ENCODE results near the gene BBX.
A peak's percentile ranks its signal among the peaks of the same experiment; 100 is the strongest.

BBX gene

DNA sequence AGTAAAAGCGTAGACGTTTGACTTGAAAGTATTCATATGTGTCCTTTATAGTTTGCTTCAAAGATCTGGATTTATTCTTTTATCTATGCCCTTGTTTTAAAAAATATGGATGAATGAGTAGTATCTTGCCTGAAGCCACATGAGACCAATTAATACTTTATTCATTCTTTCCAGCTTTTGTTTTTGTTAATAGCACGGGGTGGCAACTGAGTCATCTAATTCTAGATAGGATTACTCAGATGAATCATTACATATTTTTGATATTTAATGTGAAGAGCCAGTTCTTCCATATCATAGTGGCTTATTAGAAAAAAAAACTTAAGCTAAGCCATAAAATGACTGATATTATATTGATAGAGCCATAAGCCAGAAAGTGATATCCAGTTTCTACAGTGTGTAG is 121.9 kb downstream of the BBX start:
- peak; percentile 60 for DNase-seq (ENCODE audit: low read depth)
- H3K4me3 ChIP-seq (ENCODE audit: low read length), result no peak overlapping the region

DNA sequence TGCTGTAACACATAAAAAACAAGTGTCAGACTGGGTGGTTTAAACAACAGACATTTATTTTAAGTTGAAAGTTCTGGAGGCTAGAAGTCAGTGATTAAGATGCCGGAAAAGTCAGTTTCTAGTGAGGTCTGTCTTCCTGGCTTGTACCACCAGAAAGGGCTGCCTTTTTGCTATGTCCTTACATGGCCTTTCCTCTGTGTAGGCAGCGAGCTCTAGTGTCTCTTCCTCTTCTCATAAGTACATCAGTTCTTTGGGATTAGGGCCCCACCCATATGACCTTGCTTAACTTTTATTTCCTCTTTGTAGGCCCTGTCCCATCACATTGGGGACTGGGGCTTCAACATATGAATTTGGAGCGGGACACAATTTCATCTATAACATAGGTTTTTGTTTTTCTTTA is 128.0 kb downstream of the BBX start:
- DNase-seq (ENCODE audit: low read depth), result no peak
- no peak overlapping the region for H3K4me3 ChIP-seq (ENCODE audit: low read length)

More for the DNA sequence above, 121.9 kb downstream of the BBX start:
- TF ChIP-seq, protein P1, sequence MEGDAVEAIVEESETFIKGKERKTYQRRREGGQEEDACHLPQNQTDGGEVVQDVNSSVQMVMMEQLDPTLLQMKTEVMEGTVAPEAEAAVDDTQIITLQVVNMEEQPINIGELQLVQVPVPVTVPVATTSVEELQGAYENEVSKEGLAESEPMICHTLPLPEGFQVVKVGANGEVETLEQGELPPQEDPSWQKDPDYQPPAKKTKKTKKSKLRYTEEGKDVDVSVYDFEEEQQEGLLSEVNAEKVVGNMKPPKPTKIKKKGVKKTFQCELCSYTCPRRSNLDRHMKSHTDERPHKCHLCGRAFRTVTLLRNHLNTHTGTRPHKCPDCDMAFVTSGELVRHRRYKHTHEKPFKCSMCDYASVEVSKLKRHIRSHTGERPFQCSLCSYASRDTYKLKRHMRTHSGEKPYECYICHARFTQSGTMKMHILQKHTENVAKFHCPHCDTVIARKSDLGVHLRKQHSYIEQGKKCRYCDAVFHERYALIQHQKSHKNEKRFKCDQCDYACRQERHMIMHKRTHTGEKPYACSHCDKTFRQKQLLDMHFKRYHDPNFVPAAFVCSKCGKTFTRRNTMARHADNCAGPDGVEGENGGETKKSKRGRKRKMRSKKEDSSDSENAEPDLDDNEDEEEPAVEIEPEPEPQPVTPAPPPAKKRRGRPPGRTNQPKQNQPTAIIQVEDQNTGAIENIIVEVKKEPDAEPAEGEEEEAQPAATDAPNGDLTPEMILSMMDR (conservative IDR thresholded peaks at IDR 0.05; ENCODE audit: low read depth, low read length), result no peak

DNA sequence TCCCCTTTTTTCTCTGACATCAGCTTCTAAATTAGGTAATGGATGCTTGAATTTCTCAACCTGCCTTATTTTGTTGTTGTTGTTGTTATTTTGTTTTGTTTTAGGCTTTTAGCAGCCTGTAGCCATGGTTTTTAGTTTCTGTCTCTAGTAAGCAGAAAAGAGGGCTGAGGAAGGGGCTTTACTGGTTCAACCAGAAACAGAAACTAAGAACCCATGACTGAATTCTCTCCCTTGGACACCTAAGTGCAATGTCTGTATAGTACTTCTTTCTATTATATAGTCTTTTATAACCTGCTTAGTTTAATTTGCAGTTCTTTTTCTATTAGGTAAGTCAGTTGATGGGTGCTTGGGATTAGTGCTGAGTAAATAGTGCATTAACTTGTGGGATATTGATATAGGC is 129.0 kb downstream of the BBX start:
- H3K4me3 ChIP-seq (ENCODE audit: low read length), result no peak overlapping the region
- no peak for DNase-seq (ENCODE audit: low read depth)
- TF ChIP-seq, protein P1 (conservative IDR thresholded peaks at IDR 0.05; ENCODE audit: low read depth, low read length), result no peak

More for the DNA sequence above, 128.0 kb downstream of the BBX start:
- TF ChIP-seq, protein P1 (conservative IDR thresholded peaks at IDR 0.05; ENCODE audit: low read depth, low read length), result no peak

DNA sequence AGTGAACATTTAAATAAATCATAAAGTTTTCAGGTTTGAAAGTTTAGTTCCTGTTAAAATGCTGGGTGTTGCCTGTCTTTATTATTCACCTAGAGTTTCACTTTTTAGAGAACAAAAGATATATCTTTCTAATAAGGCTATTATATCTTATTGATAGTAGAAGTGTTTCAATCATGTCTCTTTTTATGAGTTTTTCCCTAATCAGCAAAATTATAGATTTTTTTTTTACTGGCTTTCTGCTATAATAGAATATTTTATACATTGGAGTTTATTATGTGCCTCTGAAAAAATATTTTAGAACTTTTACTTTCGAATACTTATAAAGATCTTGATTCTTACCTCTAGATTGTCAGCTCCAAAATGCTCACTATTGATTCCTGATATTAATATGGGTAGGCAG is 131.5 kb downstream of the BBX start:
- H3K4me3 ChIP-seq (ENCODE audit: low read length), result no peak overlapping the region
- TF ChIP-seq, protein P1 (conservative IDR thresholded peaks at IDR 0.05; ENCODE audit: low read depth, low read length), result no peak
- DNase-seq (ENCODE audit: low read depth), result no peak

DNA sequence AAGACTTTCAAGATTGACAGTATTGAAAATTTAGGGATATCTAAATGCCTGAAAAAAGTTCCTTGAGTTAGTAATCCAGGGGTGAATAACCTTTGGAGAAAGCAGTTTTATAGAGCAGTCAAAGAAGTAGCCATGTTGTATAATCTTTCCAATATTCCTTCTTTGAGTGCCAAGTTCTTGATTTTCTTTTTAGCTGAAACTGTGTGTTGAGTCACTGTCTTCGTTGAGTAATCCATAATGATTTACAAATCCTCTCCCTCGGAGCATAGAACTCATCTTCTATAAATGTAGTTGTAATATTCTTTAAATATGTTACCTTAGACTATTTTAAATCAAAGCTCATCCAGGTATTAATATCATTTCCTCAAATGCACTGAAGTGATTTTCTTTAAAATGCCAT is 135.2 kb downstream of the BBX start:
- TF ChIP-seq, protein P1 (conservative IDR thresholded peaks at IDR 0.05; ENCODE audit: low read depth, low read length), result no peak
- H3K4me3 ChIP-seq (ENCODE audit: low read length), result no peak overlapping the region
- DNase-seq (ENCODE audit: low read depth), result no peak

- DNase-seq (ENCODE audit: low read depth), result no peak
- no peak overlapping the region for H3K4me3 ChIP-seq (ENCODE audit: low read length)
- TF ChIP-seq, protein P1 (conservative IDR thresholded peaks at IDR 0.05; ENCODE audit: low read depth, low read length), result peak; percentile 63
Measured at GRCh38 chr3:107660306-107660976, 137.7 kb downstream of the BBX start.

DNA sequence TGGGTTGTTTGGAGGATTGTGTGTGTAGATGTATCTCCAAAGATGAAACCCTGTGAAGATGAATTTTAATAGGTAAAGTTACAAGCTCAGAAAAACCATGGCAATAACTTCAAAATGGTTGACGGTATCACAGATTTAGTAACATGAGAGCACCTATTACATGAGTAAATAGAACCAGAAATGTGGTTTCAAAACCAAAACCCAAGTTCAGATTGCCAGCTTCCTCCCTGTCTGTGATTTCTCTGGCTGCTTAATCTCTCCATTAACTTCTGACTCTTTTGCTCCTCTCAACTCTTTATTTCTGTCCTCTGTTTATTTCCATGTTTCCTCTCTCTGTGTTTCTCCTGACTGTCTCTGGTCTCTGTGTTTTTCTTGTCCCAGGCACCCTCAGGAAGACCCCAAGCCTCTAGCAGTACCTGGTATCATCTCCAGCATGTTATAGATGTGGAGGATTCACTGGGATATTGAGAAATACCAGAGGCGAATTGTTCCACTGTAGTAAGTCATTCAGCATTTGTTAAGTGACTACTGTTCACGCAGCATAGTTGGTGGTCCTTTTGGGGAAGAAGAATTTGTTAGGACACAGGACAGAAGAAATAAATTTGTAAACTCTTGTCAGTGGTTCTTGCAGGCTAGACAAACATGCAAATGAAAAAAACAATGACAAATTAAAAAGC is 138.8 kb downstream of the BBX start:
- no peak overlapping the region for H3K4me3 ChIP-seq (ENCODE audit: low read length)
- TF ChIP-seq, protein P1 (conservative IDR thresholded peaks at IDR 0.05; ENCODE audit: low read depth, low read length), result no peak
- DNase-seq (ENCODE audit: low read depth), result no peak
